Gastrocnemius medialis (tissue), 4 donors: Measurements from ENCODE around the gene PDF. TPM values are rescaled to one million over a fixed set of nuclear protein-coding genes. Genes with fewer than 3 reads are reported as not detected.

Experiments used
- ATAC-seq, 2 donors: fragments of 150-250 bp; one replicate each; pipeline ENCODE4 v1.9.1; 2016
- DNase-seq, 2 donors: peaks; one replicate each; pipeline ENCODE4 v3.0.0-alpha.2; 2019
- H3K27ac ChIP-seq, 4 donors: fragments of 200-600 bp; sonication (generic); 1 replicate in 1 of 4; 2 replicates in 3 of 4; pipeline ENCODE4 v1.5.1; 2016 to 2018; ENCODE audit warnings: mild to moderate bottlenecking in 2 of 4, moderate library complexity in 1 of 4
- H3K27me3 ChIP-seq, 3 donors: fragments of 200-600 bp; sonication (generic) in 2 of 3; 1 replicate in 1 of 3; 2 replicates in 2 of 3; pipeline versions ENCODE4 v1.5.1 to v1.6.0; 2016 to 2019; ENCODE audit warnings: mild to moderate bottlenecking in 1 of 3, moderate library complexity in 1 of 3
- H3K36me3 ChIP-seq, 2 donors: fragments of 200-600 bp; sonication (generic) in 1 of 2; one replicate each; pipeline ENCODE4 v1.5.1; 2017 to 2018
- H3K4me1 ChIP-seq, 2 donors: fragments of 200-600 bp; sonication (generic) in 1 of 2; one replicate each; pipeline ENCODE4 v1.5.1; 2016 to 2017; ENCODE audit warnings: mild to moderate bottlenecking in 2 of 2
- H3K4me3 ChIP-seq, 4 donors: fragments of 200-600 bp; sonication (generic) in 3 of 4; 1 replicate in 1 of 4; 2 replicates in 3 of 4; pipeline ENCODE4 v1.5.1; 2016 to 2019; ENCODE audit warnings: mild to moderate bottlenecking in 2 of 4
- H3K9me3 ChIP-seq, 3 donors: fragments of 200-600 bp; sonication (generic) in 2 of 3; 1 replicate in 1 of 3; 2 replicates in 2 of 3; pipeline ENCODE4 v1.5.1; 2016 to 2019
- CTCF ChIP-seq, 5 experiments: fragments of 450-650 bp in 3 of 5; fragments of 200-600 bp in 2 of 5; sonication (generic) in 2 of 5; IDR thresholded peaks in 4 of 5; conservative IDR thresholded peaks in 1 of 5; 1 replicate in 4 of 5; 2 replicates in 1 of 5; pipeline ENCODE4 v1.5.1; 2016 to 2019; ENCODE audit warnings: antibody characterized with exemption in 5 of 5, mild to moderate bottlenecking in 3 of 5, moderate library complexity in 3 of 5
- POLR2A ChIP-seq, 2 donors: fragments of 450-650 bp; IDR thresholded peaks; one replicate each; pipeline ENCODE4 v1.6.1; 2017; ENCODE audit warnings: antibody characterized with exemption in 2 of 2, mild to moderate bottlenecking in 2 of 2, moderate library complexity in 2 of 2
- in situ Hi-C, 4 donors: fragments of 200-750 bp; cut with MboI; loops; one replicate each; pipeline versions ENCODE4 v1.15.0 to v1.8.0; 2017; ENCODE audit warnings: low sequenced_read_pairs in 4 of 4
- intact Hi-C: fragments of 100-400 bp; cut with DNase I; formaldehyde crosslinking; loops from one replicate; pipeline ENCODE4 v1.15.1; 2023; ENCODE audit warnings: low total_unique reads
- total RNA-seq, 4 donors: library from RNA; depleted of rRNA; stranded (reverse); fragments of >200 nt; gene quantifications; one replicate each; pipeline versions ENCODE4 v1.1.0 to v1.2.3, GENCODE V29; 2016

Gene PDF
- total RNA-seq, 4 donors from 2014 or later = 11.0 to 23.1 (median 16.8) TPM

- in situ Hi-C loops = no loop called here
- ATAC-seq = no peak
- TF ChIP-seq POLR2A (IDR thresholded peaks at IDR 0.05) (no peak), CTCF (IDR thresholded peaks at IDR 0.05 in 4 of 5, conservative IDR thresholded peaks at IDR 0.05 in 1 of 5) (no peak)
- no peak overlapping the region for H3K4me3 ChIP-seq
- H3K36me3 ChIP-seq = peaks cover 0 to 44% of the 10 kb centered on the region in 2 donors
- no peaks in the 10 kb centered on the region for H3K27me3 ChIP-seq
- no peaks in the 10 kb centered on the region for H3K9me3 ChIP-seq
- no peak overlapping the region for H3K27ac ChIP-seq
- H3K4me1 ChIP-seq = peaks cover 9% of the 10 kb centered on the region in 2 donors
- intact Hi-C loops = no loop called here
- no peak for DNase-seq
Observed at GRCh38 chr16:69344171-69344570, 13.8 kb upstream of the PDF start.

- in situ Hi-C loops (no loop called here), intact Hi-C loops (no loop called here)
- Histone ChIP-seq H3K27ac (peak overlapping the region; percentile 81 to 95 (median 94)), H3K4me1 (peaks cover 19 to 26% of the 10 kb centered on the region in 2 donors), H3K4me3 (peak overlapping the region; percentile 81 to 95 (median 90)), H3K36me3 (peaks cover 0 to 51% of the 10 kb centered on the region in 2 donors), H3K27me3 (no peaks in the 10 kb centered on the region), H3K9me3 (no peaks in the 10 kb centered on the region)
- no peak for DNase-seq
- TF ChIP-seq POLR2A (IDR thresholded peaks at IDR 0.05) (no peak), CTCF (IDR thresholded peaks at IDR 0.05 in 4 of 5, conservative IDR thresholded peaks at IDR 0.05 in 1 of 5) (no peak)
- ATAC-seq = peak in 1 of 2 donors; percentile 2
Observed at GRCh38 chr16:69340095-69340644, 9.8 kb upstream of the PDF start.

GRCh38 chr16:69339289-69340094, 9.1 kb upstream of the PDF start, which contains the start of the genes COG8 and NIP7:
Gene COG8 (minus strand): TSS chr16:69339564. CDS start chr16:69339552, 12 bp downstream.
Gene NIP7 (plus strand): TSS chr16:69339772. CDS start chr16:69339830, 58 bp downstream.
- peak; percentile 99 for ATAC-seq
- in situ Hi-C loops = no loop called here
- peak within 1 kb of the TSS; percentile 81 to 95 (median 94) for H3K27ac ChIP-seq
- H3K4me1 ChIP-seq = peaks cover 19 to 26% of the 10 kb centered on the region in 2 donors
- H3K9me3 ChIP-seq = no peaks in the 10 kb centered on the region
- H3K27me3 ChIP-seq = no peaks in the 10 kb centered on the region
- TF ChIP-seq POLR2A (IDR thresholded peaks at IDR 0.05) (peak; percentile 41 to 52), CTCF (IDR thresholded peaks at IDR 0.05 in 4 of 5, conservative IDR thresholded peaks at IDR 0.05 in 1 of 5) (peak; percentile 86 to 93 (median 89))
- intact Hi-C loops = loop anchor here (1.0 to 2.0 kb wide), 3 partner anchors 9 to 45 kb away; partner anchors contain the start of genes PDF and VPS4A
- peaks cover 0 to 58% of the 10 kb centered on the region in 2 donors for H3K36me3 ChIP-seq
- peak; percentile 94 to 96 for DNase-seq
- peak within 1 kb of the TSS; percentile 81 to 95 (median 90) for H3K4me3 ChIP-seq

GRCh38 chr16:69338557-69339288, 8.3 kb upstream of the PDF start:
- Histone ChIP-seq H3K27ac (peak overlapping the region; percentile 81 to 95 (median 94)), H3K27me3 (no peaks in the 10 kb centered on the region), H3K9me3 (no peaks in the 10 kb centered on the region), H3K4me1 (peaks cover 19 to 26% of the 10 kb centered on the region in 2 donors), H3K36me3 (peaks cover 0 to 60% of the 10 kb centered on the region in 2 donors), H3K4me3 (peak overlapping the region; percentile 81 to 95 (median 90))
- no peak for TF ChIP-seq POLR2A (IDR thresholded peaks at IDR 0.05)
- no peak for TF ChIP-seq CTCF (IDR thresholded peaks at IDR 0.05 in 4 of 5, conservative IDR thresholded peaks at IDR 0.05 in 1 of 5)
- DNase-seq = no peak
- ATAC-seq = no peak
- intact Hi-C loops = loop anchor here (1.0 to 2.0 kb wide), 3 partner anchors 8 to 46 kb away; partner anchors contain the start of genes PDF and VPS4A
- in situ Hi-C loops = no loop called here
